HL-60 (cell line): ENCODE data around the gene PLCB1.

Experiments
- GABPA ChIP-seq: IDR thresholded peaks from 2 replicates; pipeline ENCODE4 v1.6.1; 2012; ENCODE audit warnings: low read depth
- SPI1 ChIP-seq: IDR thresholded peaks from 2 replicates; pipeline ENCODE4 v1.6.1; 2012; ENCODE audit warnings: low read depth, mild to moderate bottlenecking, borderline replicate concordance
- TF ChIP-seq, protein P1 (sequence below): IDR thresholded peaks from one replicate; pipeline ENCODE4 v1.5.1; 2011; ENCODE audit warnings: low read length, control low read depth, inconsistent platforms; ENCODE audit not compliant: insufficient read depth

DNA sequence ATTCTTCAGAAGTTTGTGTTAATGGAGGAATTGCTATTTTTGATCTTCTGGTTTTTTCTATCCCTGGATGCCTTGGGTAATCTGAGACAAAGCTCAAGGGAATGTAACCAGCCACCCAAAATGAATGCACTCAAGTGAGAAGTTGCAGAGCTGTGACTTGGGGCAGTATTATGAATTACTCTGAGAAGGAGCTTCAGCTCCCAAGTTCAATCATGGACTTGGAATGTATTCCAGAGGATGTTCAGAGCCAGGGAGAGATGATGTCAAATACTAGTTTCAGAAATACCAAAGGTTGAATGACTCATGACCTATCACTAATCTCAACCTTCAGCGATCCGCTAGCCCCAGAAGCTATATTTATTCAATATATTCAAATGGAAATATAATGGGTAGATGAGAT lies 561.6 kb downstream of the PLCB1 start:
- TF ChIP-seq, protein P1, sequence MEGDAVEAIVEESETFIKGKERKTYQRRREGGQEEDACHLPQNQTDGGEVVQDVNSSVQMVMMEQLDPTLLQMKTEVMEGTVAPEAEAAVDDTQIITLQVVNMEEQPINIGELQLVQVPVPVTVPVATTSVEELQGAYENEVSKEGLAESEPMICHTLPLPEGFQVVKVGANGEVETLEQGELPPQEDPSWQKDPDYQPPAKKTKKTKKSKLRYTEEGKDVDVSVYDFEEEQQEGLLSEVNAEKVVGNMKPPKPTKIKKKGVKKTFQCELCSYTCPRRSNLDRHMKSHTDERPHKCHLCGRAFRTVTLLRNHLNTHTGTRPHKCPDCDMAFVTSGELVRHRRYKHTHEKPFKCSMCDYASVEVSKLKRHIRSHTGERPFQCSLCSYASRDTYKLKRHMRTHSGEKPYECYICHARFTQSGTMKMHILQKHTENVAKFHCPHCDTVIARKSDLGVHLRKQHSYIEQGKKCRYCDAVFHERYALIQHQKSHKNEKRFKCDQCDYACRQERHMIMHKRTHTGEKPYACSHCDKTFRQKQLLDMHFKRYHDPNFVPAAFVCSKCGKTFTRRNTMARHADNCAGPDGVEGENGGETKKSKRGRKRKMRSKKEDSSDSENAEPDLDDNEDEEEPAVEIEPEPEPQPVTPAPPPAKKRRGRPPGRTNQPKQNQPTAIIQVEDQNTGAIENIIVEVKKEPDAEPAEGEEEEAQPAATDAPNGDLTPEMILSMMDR, result no peak
- no peak for TF ChIP-seq GABPA
- TF ChIP-seq SPI1, result no peak
